GM18951 (cell line): ENCODE results near the gene SYVN1.
"Not testable (repeated sequence)": the region's sequence is repeated elsewhere in the genome, so short reads cannot be mapped to it uniquely, and the experiment has no call there.

ENCODE experiments used
- POLR2A ChIP-seq: IDR thresholded peaks from 4 replicates; pipeline ENCODE4 v1.6.1; 2011; ENCODE audit warnings: mild to moderate bottlenecking; ENCODE audit not compliant: insufficient read length, insufficient read depth; ENCODE audit errors: extremely low read depth
- in situ Hi-C: fragments of 300-500 bp; cut with MboI; formaldehyde crosslinking; loops from one replicate; pipeline ENCODE4 v1.12.0; 2022; ENCODE audit warnings: low sequenced_read_pairs, mixed read lengths, inconsistent platforms; ENCODE audit not compliant: unreplicated experiment

Gene SYVN1

DNA sequence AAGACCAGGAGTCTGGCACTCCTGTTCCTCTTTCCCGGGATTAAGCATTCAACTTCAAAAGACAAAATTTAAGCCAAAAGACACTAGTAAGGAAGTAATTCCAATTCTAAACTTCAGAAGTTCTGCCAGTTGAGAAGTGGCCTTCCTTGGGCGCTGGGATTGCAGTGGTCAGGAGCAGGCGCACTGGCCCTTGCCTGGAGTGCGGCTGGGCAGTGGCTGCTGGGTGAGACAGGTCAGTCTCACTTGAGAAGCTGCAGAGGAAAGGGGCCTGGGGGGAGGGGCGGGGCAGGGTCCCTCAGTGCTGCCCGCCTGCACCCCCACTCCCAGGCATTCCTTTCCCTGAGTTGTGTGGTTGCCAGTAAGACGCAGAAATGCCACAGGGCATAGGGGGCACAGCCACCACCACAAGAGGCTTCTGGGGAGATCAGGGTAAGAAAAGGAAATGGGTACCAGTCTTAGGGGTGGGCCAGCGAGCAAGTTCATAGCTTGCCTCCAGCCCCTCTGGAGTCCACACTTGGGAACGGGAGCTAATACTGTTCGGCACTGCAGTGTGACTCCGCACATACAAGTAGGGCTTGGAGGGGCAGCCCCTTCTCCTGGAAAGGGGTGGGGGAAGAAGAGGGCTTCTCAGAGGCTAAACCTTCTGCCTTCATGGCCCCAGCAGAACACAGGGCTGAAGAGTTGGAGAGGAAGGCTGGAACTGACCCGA, 6.7 kb downstream of the SYVN1 start:
- in situ Hi-C loops, result no loop called here
- no peak for TF ChIP-seq POLR2A

DNA sequence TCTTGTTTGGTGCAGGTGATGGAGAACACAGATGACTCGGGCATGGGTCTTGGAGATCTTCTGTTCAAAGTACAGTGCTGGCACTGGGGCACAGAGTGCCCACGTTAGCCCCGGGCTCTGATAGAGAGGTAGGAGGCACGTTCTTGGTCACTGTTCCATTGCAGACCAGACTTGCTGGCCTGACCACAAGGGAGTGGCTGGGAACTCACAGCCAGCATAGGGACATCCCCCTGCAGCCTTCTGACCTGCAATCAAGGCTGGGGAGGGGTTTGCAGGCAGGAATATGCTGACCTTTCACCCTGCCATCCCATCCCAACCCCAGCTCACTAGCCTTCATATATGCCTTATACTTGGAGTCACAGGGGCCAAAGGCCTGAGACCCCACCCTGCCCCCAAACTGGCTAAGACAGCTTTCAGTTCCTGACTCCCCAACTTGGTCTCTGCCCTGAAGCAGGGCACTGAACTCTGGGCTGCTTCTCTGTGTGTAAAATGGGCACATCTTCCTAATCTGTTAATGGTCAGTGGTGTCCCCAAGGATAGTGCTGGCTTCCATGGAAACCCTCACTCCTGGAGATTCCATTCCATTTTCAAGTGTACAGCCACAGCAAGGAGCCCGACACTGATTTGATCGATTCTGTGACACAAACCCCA, 7.6 kb downstream of the SYVN1 start:
- in situ Hi-C loops, result no loop called here
- TF ChIP-seq POLR2A, result peak; percentile 46

DNA sequence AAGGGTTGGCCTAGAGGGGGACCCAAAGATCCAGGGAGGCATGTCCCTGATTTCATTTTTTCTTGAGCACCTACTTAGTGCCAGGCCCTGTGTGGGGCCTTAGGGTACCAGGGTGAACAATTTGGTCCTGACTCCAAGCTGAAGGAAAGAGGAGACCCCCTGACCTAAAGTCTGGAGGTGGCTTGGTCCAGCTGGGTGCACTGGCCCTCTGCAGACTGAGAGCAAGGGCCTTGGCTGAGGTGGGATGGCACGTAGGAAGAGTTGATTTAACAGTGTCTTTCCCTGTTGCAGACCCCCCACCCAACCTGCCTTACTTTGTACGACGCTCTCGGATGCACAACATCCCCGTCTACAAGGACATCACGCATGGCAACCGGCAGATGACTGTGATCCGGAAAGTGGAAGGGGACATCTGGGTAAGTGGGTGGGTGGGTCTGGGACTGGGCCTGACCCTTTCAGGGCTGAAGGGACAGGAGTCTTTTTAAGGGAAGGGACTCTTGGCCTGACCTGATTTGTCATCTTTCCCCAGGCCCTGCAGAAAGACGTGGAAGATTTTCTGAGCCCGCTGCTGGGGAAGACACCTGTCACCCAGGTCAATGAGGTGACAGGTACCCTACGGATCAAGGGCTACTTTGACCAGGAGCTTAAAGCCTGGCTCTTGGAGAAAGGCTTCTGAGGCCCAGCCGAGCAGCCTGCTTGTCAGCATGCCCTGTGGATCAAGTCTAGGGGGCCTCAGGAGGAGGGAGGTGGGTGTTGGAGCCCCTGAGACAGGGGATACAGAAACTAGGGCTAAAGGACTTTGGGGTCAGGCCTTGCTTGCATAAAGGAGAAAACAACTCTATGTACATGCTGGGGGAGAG, 8.9 kb downstream of the SYVN1 start:
- no peak for TF ChIP-seq POLR2A
- in situ Hi-C loops, result no loop called here

DNA sequence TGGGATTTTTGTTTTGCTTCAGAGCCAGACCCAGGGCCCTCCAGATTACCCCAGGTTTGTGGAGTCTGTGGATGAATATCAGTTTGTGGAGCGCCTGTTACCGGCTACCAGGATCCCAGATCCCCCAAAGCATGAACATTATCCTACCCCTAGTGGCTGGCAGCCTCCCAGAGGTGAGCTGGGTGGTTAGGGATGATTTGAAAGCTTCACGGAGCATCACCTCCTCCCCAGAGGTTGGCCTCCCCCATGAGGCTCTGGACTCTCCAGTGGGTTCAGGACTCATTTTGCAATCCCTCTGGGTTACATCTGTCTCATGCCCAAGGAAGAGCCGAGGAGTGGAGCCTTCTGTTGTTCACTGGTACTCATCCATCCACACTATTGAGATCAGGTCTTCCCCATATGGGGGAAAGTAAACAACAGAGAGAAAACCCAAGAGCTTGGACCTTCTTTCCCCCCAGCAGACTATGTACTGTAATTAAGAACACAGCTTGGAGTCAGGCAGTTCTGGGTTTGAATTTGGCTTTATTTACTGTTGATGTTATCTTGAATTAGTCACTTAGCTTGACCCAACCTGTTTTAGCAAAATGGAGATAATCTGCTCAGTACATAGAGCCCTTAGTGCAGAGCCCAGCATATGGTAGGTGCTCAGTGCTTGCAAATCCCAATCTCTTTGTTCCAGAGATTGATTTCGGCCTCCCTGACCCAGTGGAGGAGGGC, 9.7 kb downstream of the SYVN1 start:
- in situ Hi-C loops, result no loop called here
- TF ChIP-seq POLR2A, result no peak

DNA sequence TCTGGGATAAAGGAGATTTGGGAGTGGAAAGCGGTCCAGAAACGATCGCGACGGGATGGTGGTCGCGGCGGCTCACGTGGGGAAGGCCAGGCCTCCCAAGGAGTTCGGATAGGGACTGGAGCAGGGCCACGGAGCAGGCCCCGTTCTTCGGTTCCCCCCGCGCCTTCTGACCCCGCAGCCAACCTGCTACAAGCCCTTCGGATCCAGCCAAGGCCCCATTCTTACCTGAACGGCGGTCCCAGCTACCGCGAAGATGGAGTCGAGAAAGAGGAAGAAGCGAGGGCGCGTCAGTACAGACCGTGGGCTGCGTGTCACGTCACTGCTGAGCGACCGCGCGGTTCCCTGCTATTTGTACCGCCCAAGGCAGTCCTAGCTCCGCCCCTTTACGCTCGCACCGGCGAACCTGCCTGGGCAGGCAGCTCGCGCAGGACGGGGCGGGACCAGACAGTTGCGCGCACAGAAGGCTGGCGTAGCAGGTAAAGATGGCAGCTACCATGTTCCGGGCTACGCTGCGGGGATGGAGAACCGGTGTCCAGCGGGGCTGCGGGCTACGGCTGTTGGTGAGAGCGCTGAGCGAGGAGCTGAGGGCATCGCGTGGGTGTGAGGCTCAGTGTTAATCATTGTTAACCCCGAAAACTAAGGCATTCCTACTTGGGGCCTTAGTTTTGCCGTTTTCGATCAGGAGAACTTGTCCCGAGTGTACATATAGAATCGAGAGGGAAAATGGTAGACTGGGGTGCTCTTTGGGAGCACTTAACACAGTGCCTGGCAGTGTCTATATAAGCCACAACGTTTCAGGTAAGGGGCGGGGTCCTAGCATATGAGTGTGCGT, 12.2 kb downstream of the SYVN1 start, which contains the start of the genes FAU and MRPL49:
FAU (minus strand) TSS at position 270 of the 832 bp plus-strand sequence. CDS start 321 bp downstream, outside the sequence.
MRPL49 (plus strand) TSS at position 457 of the 832 bp plus-strand sequence; CDS start at position 483, 26 bp downstream.
- TF ChIP-seq POLR2A, result peak; percentile 95
- in situ Hi-C loops, result no loop called here

DNA sequence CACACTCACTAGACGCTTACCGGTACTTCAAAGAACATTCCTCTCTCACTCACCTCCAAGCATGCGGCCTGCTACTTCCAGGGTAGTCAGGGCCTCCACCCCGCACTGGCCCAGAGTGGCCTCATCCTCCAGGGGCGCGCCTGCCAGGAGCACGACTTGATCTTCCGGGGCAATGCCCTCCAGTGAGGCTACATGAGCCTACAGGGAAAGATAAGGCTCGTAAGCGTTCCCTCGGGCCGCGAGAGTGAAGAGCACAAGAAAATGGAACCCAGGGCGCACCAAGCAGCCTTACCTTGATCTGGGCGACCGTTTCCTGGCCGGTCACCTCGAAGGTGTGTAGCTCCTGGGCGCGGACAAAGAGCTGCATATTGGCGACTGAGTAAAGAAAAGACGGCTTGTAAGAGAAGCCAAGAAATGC, 12.9 kb downstream of the SYVN1 start:
- no peak for TF ChIP-seq POLR2A
- in situ Hi-C loops, result no loop called here

DNA sequence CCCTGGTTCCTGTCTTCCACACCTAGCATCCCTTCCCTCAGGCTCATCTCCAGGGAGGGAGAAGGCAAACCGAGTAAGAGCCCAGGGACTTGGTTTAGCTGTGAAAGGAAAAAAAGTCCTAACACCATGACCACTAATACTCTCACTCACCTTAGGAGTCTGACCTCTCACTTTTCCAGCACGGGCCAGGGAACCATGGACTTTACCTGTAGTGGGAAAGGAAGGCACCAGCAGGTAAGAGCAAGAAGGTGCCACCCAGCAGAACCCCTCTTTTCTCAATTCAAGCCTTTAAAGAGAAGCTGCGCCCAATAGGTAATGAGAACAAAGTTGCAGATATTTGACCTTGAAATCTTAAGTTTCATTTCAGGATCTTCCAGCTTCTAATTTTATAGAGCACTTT, 13.5 kb downstream of the SYVN1 start:
- TF ChIP-seq POLR2A, result no peak
- in situ Hi-C loops, result no loop called here

DNA sequence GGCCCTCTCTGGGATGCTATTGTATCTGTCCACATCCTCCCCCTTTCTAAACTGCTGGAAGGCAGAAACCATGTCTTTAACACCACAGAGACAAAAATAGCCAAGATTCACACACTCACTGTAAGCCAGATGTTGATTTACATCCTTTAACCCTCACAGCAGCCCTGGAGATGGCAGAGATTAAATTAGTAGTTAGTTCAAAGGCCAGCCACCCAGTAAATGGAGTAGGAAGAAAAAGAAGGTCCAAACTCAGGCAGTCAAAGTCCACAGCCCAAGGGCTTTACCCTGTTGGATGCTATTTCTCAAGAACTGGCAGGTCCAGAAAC, 14.7 kb downstream of the SYVN1 start:
- in situ Hi-C loops, result no loop called here

DNA sequence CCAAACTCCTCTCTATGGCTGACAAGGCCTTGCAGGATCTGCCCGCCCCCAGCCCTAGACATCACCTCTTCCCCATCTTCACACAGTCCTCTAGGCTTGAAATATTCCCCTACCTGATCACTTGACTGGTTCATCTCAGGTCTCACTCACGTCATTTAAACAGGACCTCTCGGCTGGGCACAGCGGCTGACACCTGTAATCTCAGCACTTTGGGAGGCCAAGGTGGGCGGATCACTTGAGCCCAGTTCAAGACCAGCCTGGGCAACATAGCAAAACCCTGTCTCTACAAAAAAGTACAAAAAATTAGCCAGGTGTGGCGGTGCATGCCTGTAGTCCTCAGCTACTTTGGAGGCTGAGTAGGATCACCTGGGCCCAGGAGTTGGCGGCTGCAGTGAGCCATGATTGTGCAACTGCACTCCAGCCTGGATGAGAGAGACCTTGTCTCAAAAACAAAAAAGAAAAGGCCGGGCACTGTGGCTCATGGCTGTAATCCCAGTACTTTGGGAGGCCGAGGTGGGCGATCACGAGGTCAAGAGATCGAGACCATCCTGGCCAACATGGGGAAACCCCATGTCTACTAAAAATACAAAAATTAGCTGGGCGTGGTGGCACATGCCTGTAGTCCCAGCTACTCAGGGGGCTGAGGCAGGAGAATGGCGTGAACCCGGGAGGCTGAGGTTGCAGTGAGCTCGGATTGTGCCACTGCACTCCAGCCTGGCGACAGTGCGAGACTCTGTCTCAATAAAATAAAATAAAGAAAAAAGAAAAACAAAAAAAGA, 15.2 kb downstream of the SYVN1 start:
- in situ Hi-C loops, result not testable (repeated sequence)

More for the DNA sequence above, 14.7 kb downstream of the SYVN1 start:
- TF ChIP-seq POLR2A, result no peak

DNA sequence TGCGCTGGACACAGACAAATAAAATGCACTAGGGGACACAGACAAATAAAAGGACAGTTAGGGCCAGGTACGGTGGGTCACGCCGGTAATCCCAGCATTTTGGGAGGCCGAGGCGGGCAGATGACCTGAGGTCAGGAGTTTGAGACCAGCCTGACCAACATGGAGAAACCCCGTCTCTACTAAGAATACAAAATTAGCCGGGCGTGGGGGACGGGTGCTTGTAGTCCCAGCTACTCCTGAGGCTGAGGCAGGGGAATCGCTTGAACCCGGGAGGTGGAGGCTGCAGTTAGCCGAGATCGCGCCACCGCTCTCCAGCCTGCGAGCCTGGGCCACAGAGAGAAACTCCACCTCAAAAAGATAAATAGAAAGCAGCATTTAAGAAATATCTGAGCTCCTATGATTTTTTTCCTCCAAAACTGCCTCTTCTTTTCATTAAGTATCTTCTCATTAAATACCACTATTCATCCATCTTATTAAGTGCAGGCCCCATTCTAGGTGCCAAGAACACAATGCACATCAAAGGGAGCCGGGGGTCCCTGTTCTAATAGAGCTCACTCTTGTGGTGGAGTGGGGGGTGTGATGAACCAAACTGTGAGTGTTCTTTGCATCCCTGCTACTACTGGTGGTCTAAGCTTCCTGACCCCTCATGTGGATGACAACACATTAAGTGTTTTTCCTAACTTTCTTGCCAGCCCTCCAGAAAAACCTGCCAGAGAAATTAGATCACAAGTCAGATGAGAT, 16.1 kb downstream of the SYVN1 start:
- in situ Hi-C loops, result no loop called here
- no peak for TF ChIP-seq POLR2A
